GM21367 (cell line): ENCODE data around the gene GLYR1.

ENCODE experiments used
- ATAC-seq: cut with Tn5 transposase; IDR thresholded peaks from one replicate; pipeline ENCODE4 v1.9.1; 2021; ENCODE audit not compliant: unreplicated experiment

GLYR1 gene

DNA sequence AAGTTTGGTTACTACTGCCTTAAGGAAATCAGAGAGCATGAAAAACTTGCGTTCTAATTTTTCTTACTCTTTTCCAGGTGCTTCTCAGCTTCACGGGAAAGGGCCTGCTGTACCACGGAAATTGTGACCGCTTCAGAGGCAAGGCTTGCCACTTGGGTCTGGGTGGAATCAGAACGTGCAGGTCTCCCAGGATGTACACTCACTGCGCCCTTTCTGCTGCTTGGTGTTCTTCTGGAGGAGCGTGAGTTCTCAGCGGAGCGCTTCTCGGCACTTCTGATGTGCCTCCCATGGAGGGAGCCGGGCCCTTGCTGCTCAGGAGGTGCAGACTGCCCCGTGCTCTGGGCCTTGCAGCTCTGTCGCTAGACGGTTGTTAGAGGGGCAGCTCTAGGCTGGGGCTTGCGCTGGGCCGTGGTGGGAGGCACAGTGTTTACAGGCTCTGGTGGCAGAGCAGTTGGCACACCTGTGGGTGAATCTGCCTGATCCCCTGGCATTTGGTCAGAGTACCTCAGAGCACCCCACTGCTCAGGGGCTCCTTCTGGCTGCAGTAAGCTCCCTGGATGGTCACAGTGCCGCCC, 33.0 kb upstream of the GLYR1 start:
- ATAC-seq = no peak

GRCh38 chr16:4879049-4879448, 32.0 kb upstream of the GLYR1 start:
- no peak for ATAC-seq

GRCh38 chr16:4877380-4877685, 30.2 kb upstream of the GLYR1 start:
- ATAC-seq = no peak

DNA sequence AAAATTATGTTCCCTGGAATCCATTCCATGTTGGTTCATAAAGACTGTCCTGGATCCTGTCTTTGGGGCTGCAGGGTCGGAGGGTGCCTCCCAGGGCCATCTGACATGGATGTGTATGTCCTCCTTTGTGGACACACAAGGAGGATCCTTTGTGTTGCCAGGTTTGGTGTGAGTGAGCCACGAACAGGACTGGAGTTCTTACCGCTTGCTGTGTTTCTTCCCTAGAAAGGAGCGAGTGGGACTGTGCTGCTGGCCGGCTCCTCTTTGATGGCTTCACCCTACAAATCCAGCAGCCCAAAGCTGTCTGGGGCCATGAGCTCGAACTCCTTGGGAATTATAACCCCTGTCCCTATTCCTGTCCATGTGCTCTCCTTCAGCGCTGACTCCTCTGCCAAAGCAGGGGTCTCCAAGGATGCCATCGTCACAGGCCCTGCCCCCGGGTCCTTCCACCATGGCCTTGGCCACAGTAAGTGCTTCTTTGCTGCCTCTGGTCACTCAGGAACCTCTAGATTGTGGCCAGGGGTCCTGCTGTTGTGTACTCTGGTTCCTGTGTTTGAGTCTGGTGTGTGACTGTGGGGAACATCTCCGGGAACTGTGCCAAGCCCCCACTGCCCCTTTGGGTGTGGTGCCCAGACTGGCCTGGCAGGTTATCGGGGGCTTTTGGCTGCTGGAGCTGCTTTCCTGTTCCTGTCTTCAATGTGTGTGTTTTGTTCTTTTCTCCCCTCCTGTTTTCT, 29.7 kb upstream of the GLYR1 start:
- no peak for ATAC-seq

DNA sequence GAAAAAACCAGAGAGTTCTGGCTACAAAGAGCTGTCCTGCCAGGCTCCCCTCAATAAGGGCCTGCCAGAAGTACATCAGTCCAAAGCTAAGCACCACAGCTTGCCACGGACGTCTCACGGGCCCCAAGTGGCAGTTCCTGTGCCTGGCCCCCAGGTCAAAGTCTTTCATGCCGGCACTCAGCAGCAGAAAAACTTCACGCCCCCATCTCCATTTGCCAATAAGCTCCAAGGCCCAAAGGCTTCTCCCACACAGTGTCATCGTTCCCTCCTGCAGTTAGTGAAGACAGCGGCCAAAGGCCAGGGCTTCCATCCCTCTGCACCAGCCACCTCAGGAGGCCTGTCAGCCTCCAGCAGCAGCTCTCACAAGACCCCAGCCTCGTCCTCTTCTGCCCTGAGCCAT, 27.6 kb upstream of the GLYR1 start:
- ATAC-seq = no peak

DNA sequence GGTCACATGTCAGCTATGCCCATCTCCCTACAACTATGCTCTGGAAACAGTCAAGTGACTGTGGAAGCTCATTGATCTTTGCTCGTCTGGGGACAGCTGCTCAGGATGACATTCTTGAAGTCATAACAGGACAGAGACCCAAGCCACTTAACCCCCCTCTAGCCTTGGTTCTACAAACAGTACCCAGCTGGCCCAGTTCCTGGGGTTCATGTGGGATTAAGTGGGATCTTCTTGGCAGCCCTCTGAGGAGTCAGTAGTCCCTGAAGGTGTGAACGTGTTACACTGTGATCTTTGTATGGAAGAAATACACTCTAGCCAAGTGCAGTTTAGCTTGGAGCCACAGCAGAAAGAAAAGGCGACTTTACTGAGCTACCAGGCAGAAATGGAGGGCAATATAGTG, 26.0 kb upstream of the GLYR1 start:
- ATAC-seq = no peak

DNA sequence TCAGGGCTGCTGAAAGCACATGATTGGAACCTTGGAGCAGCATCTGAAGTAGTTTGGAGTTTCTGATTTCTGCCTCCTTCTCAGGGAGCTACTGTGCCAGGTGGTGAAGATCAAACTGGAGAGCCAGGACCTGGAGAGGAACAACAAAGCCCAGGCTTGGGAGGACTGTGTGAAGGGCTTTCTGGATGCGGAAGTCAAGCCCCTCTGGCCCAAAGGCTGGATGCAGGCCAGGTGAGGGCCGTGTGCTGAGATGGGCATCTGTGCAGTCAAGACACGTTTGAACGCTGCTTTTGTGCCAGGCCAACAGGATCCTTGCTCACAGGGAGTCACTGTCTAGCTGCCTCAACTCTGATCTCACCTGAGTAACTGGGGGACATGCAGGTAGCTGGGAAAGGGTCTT, 24.0 kb upstream of the GLYR1 start:
- ATAC-seq = no peak

GRCh38 chr16:4870138-4870671, 23.1 kb upstream of the GLYR1 start:
- ATAC-seq = no peak

- no peak for ATAC-seq
Observed at GRCh38 chr16:4869147-4869805, 22.2 kb upstream of the GLYR1 start.

DNA sequence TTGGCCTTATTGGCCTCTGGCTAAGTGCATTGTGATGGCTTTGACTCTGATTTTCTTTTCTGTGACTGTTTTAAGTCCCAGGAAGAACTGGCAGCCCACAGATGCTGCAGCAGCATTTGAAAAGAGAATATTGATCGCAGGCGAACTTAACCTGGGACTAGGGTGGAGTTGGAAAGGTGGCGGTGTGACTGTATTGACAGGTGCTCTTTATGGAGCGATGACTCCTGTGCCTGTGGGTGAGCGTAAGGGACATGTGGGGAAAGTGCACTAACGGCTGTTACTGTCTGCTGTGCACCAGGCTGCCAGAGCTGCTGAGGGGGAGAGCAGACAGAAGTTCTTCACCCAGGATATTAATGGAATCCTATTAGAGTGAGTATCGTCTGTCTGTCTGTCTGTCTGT, 21.4 kb upstream of the GLYR1 start:
- no peak for ATAC-seq

DNA sequence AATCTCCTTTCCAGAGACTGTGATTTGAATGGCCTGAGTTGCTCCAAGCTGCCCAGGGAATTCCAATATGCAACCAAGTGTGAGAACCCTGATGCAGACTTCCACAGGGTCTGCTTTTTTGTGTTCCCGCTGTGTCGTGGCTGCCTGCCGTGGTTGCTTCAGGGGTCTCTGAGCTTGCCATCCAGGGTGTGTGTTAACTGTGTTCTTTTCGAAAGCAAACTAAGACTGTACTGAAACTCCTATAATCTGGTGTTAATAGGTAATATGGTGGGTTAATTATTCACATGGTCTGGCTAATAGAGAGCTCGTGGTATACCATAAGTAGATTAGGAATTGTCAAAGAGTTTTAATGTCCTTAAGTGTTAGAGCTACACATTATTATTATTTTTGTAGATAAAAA, 20.9 kb upstream of the GLYR1 start:
- no peak for ATAC-seq

DNA sequence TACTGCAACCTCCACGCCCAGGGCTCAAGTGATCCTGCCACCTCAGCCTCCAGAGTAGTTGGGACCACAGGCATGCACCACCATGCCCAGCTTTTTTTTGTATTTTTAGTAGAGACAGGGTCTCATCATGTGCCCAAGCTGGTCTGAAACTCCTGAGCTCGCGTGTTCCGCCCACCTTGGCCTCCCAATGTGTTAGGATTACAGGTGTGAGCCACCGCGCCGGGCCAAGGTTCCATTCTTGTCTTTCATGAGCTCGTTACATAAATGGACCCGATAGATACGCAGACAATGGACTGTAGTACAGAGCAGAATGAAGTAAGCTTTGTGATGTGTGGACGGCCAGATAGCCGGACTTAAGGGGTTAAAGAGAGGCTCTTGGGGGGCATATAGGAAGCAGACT, 19.5 kb upstream of the GLYR1 start:
- ATAC-seq = no peak

- no peak for ATAC-seq
Observed at GRCh38 chr16:4865231-4865860, 18.3 kb upstream of the GLYR1 start.

DNA sequence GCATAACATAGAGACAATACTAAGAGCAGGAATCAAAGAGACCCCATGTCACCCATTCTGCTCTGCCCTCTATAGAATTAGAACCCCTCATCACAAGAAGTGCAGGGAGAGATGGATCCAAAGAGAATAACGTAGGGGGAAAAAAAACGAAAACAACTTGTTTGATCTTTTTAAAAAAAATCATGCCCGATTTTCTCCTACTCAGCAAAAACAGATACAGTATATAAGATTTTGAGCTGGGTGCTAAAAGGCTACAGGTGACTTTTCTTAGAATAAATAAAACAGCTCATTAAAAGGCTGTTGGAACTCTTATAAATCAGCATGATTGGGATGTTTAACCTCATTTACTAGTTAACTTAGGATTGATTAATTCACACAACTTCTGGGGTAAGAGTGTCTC, 17.6 kb upstream of the GLYR1 start:
- ATAC-seq = no peak

DNA sequence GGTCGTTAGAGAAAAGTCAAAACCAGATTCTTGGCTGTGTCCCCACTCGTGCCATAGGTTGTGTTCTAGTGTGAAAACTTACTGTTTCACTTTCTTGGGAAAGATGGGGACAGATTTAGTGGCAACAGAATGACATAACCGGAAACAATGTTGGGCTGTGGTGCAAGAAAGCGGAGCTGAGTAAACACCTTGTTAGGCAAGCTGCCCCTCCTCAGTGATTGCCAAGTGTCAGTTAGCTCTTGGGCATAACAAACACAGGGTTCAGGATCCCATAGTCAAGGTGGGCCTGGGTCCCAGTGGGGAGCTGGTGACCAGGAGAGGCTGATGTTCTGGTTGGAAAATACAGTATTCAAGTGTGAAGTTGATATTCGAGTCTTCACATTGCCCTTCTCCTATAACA, 15.6 kb upstream of the GLYR1 start:
- no peak for ATAC-seq

DNA sequence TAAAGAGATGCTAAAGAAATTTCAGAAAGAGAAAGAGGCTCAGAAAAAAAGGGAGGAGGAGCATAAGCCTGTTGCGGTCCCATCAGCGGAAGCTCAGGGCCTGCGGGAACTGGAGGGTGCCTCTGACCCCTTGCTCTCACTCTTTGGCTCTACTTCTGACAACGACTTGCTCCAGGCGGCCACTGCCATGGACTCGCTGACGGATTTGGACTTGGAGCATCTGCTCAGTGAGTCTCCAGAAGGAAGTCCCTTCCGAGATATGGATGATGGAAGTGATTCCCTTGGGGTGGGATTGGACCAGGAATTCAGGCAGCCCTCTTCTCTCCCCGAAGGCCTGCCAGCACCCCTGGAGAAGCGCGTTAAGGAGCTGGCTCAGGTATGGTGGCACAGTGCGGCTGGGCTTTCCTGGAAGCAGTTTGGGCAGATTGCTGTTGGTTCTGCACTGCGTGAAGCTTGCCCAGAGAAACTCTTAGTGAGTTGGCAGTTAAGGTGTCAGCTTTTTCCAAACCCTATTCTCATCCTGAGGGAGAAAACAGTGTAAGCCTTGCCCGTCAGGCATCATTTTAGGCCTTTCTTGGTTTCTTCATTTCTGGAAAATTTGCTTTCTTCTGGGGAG, 13.7 kb upstream of the GLYR1 start:
- ATAC-seq = no peak

DNA sequence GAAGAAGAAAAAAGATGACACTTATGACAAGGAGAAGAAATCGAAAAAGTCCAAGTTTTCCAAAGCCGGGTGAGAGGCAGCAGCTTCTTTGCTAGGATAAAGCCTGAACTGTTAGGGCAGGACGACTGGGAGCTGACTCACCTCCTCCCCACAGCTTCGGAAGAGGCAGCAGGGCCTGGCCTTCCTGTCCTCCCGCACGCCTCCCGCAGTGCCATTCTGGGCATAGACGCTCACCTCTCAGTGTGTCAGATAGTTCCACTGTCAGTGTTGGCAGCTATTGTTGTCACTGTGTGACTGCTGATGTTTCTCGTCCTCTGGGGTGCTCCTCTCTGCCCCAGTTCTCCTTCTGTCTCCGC, 12.8 kb upstream of the GLYR1 start:
- ATAC-seq = no peak

DNA sequence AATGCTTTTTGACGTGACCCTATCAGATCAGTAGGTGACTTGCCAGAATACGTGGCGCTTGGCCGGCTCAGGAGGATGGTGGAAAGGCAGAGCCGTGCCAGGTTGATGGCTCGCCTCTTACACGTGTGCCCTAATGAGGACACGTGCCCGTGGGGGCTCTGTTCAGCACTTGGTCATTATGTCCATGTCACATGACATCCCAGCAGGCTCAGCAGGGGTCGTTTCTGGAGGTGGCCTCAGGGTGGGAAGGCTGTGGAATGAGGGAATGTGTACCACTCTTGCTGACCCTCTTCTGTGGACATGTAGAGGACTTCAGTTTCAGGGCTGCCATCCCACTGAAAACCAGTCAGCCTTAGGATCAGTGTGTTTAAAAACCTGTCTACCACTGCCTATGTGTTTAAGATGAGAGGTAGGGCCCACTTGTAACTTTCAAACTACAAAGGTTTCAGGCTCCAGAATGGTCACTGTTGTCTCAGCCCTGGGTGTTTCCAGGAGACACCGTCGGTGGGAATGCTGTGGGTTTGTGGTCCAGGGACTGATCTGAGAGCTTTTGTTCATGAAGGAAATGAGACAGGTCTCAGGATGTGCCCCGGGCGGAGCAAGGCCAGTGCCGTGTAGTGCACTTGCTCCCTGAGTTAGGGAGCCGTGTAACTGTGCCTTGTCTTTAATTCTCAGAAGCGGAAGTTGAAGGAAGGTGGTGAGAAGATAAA, 12.3 kb upstream of the GLYR1 start:
- no peak for ATAC-seq

GRCh38 chr16:4855804-4856203, 8.7 kb upstream of the GLYR1 start:
- ATAC-seq = no peak

DNA sequence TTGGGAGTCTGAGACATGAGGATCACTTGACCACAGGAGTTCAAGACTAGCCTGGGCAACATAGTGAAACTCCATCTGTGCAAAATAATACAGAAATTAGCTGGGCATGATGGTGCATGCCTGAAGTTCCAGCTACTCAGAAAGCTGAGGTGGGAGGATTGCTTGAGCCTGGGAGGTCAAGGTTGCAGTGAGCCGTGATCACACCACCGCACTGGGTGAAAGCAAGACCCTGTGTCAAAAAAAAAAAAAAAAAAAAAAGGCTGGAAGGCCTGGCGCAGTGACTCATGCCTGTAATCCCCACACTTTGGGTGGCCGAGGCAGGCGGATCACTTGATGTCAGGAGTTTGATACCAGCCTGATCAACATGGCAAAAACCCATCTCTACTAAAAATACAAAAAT, 8.3 kb upstream of the GLYR1 start:
- no peak for ATAC-seq

DNA sequence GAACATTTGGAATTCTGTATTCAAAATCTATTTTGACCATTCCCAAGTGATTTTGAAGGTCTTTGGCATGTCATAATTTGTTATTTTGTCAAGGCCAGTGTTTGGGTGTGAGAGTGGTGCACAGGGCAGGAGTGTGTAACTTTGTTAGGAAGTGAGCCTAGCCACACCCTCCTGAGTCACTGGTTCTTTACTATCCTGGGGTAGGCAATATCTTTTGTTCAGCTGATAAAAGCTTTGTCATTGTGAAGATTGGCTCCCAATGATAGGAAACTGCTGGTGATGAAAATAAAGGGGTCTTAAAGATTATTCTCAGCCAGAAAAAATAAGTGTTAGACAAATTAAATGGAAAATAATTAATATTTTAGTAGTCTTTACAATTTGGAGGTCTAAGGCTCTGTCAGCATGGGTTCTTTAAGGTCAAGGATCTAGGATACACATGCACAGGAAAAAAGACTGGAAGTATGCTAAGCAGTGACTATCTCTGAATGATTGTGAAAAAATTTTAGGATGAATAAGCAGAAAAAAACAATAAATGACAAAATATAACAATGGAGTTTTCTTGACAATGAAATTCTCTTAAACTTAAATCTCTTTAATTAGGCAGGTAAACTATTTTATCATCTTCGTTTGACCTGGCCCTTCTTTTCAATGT, 5.3 kb upstream of the GLYR1 start:
- no peak for ATAC-seq
